H1 (cell line): Measurements from ENCODE around the gene SEMA3F. TPM values are rescaled to one million over a fixed set of nuclear protein-coding genes. Genes with fewer than 3 reads are reported as not detected.

ENCODE experiments used
- CTCF ChIA-PET: fragments of 300-600 bp; sonication (Branson Sonifier 250); formaldehyde crosslinking; loops from one replicate; lab custom pipeline; 2021; ENCODE audit not compliant: partially characterized antibody; lab: Charles Lee
- POLR2A ChIA-PET: fragments of 300-600 bp; sonication (Branson Sonifier 250); formaldehyde crosslinking; loops from one replicate; lab custom pipeline; 2021; ENCODE audit warnings: inconsistent platforms; ENCODE audit not compliant: partially characterized antibody; lab: Charles Lee
- DNase-seq, 2 experiments: peaks; one replicate each; pipeline versions ENCODE4 v3.0.0 to v3.0.0-alpha.2; 2010 to 2022; ENCODE audit warnings: low spot score in 2 of 2, low read depth in 1 of 2, mixed read lengths in 1 of 2
- FAIRE-seq: peaks from 2 replicates; lab custom pipeline; 2011; peaks lifted over from hg19 to GRCh38; lab: Jason Lieb, UNC
- H2AFZ ChIP-seq: 2 replicates; pipeline ENCODE4 v1.8.1; 2012; ENCODE audit warnings: low read length, inconsistent platforms
- H2AK5ac ChIP-seq: 2 replicates; pipeline ENCODE4 v1.6.1; 2013; ENCODE audit warnings: low read depth, low read length
- H2BK120ac ChIP-seq: replicated peaks from 2 replicates; pipeline ENCODE3; 2013; ENCODE audit warnings: low read depth, low read length, inconsistent platforms
- H2BK12ac ChIP-seq: 2 replicates; pipeline ENCODE4 v1.6.1; 2013; ENCODE audit warnings: low read depth, low read length
- H2BK15ac ChIP-seq: 2 replicates; pipeline ENCODE4 v1.6.1; 2013; ENCODE audit warnings: low read length
- H2BK20ac ChIP-seq: 2 replicates; pipeline ENCODE4 v1.6.1; 2013; ENCODE audit warnings: low read length
- H2BK5ac ChIP-seq: 2 replicates; pipeline ENCODE4 v1.6.1; 2013; ENCODE audit warnings: low read depth, low read length
- H3K14ac ChIP-seq: 2 replicates; pipeline ENCODE4 v1.6.1; 2013; ENCODE audit warnings: inconsistent platforms; ENCODE audit not compliant: insufficient read length
- H3K18ac ChIP-seq: 2 replicates; pipeline ENCODE4 v1.6.1; 2013; ENCODE audit warnings: low read length; ENCODE audit errors: extremely low read depth
- H3K23ac ChIP-seq: 2 replicates; pipeline ENCODE4 v1.6.1; 2013; ENCODE audit warnings: inconsistent platforms; ENCODE audit not compliant: insufficient read length
- H3K23me2 ChIP-seq: 2 replicates; pipeline ENCODE4 v1.6.1; 2013; ENCODE audit warnings: low read depth, low read length
- H3K27ac ChIP-seq: 2 replicates; pipeline ENCODE4 v1.6.1; 2011; ENCODE audit warnings: low read depth, low read length, inconsistent platforms
- H3K27me3 ChIP-seq, 4 experiments: replicated peaks in 1 of 4; 1 replicate in 1 of 4; 2 replicates in 3 of 4; pipeline versions ENCODE4 v1.6.1 to v1.8.1; 2011 to 2013; ENCODE audit warnings: low read length in 3 of 4, mild to moderate bottlenecking in 3 of 4, inconsistent platforms in 2 of 4, mixed read lengths in 2 of 4, moderate library complexity in 1 of 4; ENCODE audit not compliant: control insufficient read depth in 3 of 4, insufficient read depth in 3 of 4; ENCODE audit errors: extremely low read depth in 1 of 4
- H3K36me3 ChIP-seq, 4 experiments: 2 replicates each; pipeline versions ENCODE4 v1.6.1 to v1.8.1; 2011 to 2013; ENCODE audit warnings: mild to moderate bottlenecking in 4 of 4, low read length in 3 of 4, moderate library complexity in 2 of 4, control low read depth in 1 of 4, inconsistent platforms in 1 of 4; ENCODE audit not compliant: insufficient read depth in 4 of 4, control insufficient read depth in 2 of 4
- H3K4ac ChIP-seq: replicated peaks from 2 replicates; pipeline ENCODE3; 2013; ENCODE audit warnings: low read length, low read depth, mixed read lengths, inconsistent platforms; ENCODE audit not compliant: insufficient read length
- H3K4me1 ChIP-seq, 4 experiments: replicated peaks in 1 of 4; 1 replicate in 1 of 4; 2 replicates in 3 of 4; pipeline versions ENCODE4 v1.6.1 to v1.8.1; 2011 to 2013; ENCODE audit warnings: low read length in 3 of 4, inconsistent platforms in 2 of 4, mixed read lengths in 1 of 4; ENCODE audit not compliant: insufficient read depth in 4 of 4, control insufficient read depth in 3 of 4
- H3K4me2 ChIP-seq, 2 experiments: 2 replicates each; pipeline versions ENCODE4 v1.6.1 to v1.8.1; 2011 to 2013; ENCODE audit warnings: low read depth in 2 of 2, low read length in 2 of 2, control low read depth in 1 of 2, inconsistent platforms in 1 of 2, mild to moderate bottlenecking in 1 of 2; ENCODE audit not compliant: insufficient read depth in 1 of 2
- H3K4me3 ChIP-seq, 4 experiments: fragments of 200-600, 300-600 bp in 1 of 4; sonication (generic), shearing (Covaris generic), sonication (Bioruptor Twin) in 1 of 4; 2 replicates each; pipeline versions ENCODE4 v1.5.1 to v1.8.1; 2011 to 2016; ENCODE audit warnings: low read length in 4 of 4, low read depth in 3 of 4, control low read depth in 2 of 4, inconsistent platforms in 2 of 4, mild to moderate bottlenecking in 2 of 4, mixed read lengths in 1 of 4, moderate library complexity in 1 of 4; ENCODE audit not compliant: insufficient read depth in 2 of 4; ENCODE audit errors: extremely low read depth in 1 of 4
- H3K56ac ChIP-seq: replicated peaks from 2 replicates; pipeline ENCODE3; 2013; ENCODE audit warnings: low read depth, mild to moderate bottlenecking, mixed read lengths, low read length, inconsistent platforms; ENCODE audit not compliant: insufficient read length
- H3K79me1 ChIP-seq: 2 replicates; pipeline ENCODE4 v1.6.1; 2013; ENCODE audit warnings: low read depth, low read length, control low read depth
- H3K79me2 ChIP-seq, 2 experiments: 2 replicates each; pipeline versions ENCODE4 v1.6.1 to v1.8.1; 2012 to 2013; ENCODE audit warnings: low read length in 2 of 2, mild to moderate bottlenecking in 2 of 2, inconsistent platforms in 1 of 2; ENCODE audit not compliant: insufficient read depth in 2 of 2, control insufficient read depth in 1 of 2
- H3K9ac ChIP-seq, 4 experiments: replicated peaks in 1 of 4; 1 replicate in 1 of 4; 2 replicates in 3 of 4; pipeline versions ENCODE4 v1.6.1 to v1.8.1; 2011 to 2013; ENCODE audit warnings: low read depth in 3 of 4, low read length in 3 of 4, control low read depth in 2 of 4, mild to moderate bottlenecking in 2 of 4, moderate library complexity in 2 of 4, inconsistent platforms in 1 of 4; ENCODE audit errors: extremely low read depth in 1 of 4
- H3K9me3 ChIP-seq, 2 experiments: 2 replicates each; pipeline versions ENCODE4 v1.6.1 to v1.8.1; 2012 to 2013; ENCODE audit warnings: mild to moderate bottlenecking in 2 of 2, moderate library complexity in 2 of 2, control low read depth in 1 of 2, inconsistent platforms in 1 of 2, low read depth in 1 of 2, low read length in 1 of 2, mixed read lengths in 1 of 2; ENCODE audit not compliant: insufficient read depth in 2 of 2
- H4K20me1 ChIP-seq, 2 experiments: replicated peaks in 1 of 2; 2 replicates each; pipeline versions ENCODE3 to v1.8.1; 2011 to 2013; ENCODE audit warnings: inconsistent platforms in 2 of 2, low read length in 2 of 2, mild to moderate bottlenecking in 1 of 2; ENCODE audit not compliant: insufficient read depth in 2 of 2, control insufficient read depth in 1 of 2
- H4K5ac ChIP-seq: 2 replicates; pipeline ENCODE4 v1.6.1; 2013; ENCODE audit warnings: low read length, low read depth, mixed read lengths, inconsistent platforms; ENCODE audit not compliant: insufficient read length
- H4K8ac ChIP-seq: 2 replicates; pipeline ENCODE4 v1.8.0; 2013; ENCODE audit warnings: mild to moderate bottlenecking, moderate library complexity, low read length, inconsistent platforms; ENCODE audit not compliant: insufficient read depth; ENCODE audit errors: extremely low read depth
- H4K91ac ChIP-seq: replicated peaks from 2 replicates; pipeline ENCODE3; 2013; ENCODE audit warnings: low read length, mixed read lengths, inconsistent platforms; ENCODE audit not compliant: insufficient read length
- CBX8 ChIP-seq: fragments of 300-800, 300-1000 bp; sonication (generic); IDR thresholded peaks from 2 replicates; pipeline ENCODE4 v1.7.1; 2016; ENCODE audit warnings: low read depth, low read length, borderline replicate concordance
- CHD1 ChIP-seq: IDR thresholded peaks from 2 replicates; pipeline ENCODE4 v1.6.1; 2012; ENCODE audit warnings: low read depth, low read length, improper control_type of control experiment
- CTBP2 ChIP-seq: IDR thresholded peaks from 2 replicates; pipeline ENCODE4 v1.7.0; 2011; ENCODE audit warnings: borderline replicate concordance, mild to moderate bottlenecking, moderate library complexity, mixed read lengths, low read length; ENCODE audit not compliant: insufficient read depth, insufficient read length
- FOSL1 ChIP-seq: IDR thresholded peaks from 2 replicates; pipeline ENCODE4 v1.6.1; 2011; ENCODE audit warnings: mild to moderate bottlenecking, low read depth, low read length, moderate library complexity; ENCODE audit not compliant: insufficient read depth
- GABPA ChIP-seq: IDR thresholded peaks from 2 replicates; pipeline ENCODE4 v1.6.1; 2011; ENCODE audit warnings: mild to moderate bottlenecking, low read length, moderate library complexity, borderline replicate concordance; ENCODE audit not compliant: insufficient read depth
- MAX ChIP-seq: IDR thresholded peaks from 2 replicates; pipeline ENCODE4 v1.6.1; 2012; ENCODE audit warnings: inconsistent platforms
- POLR2AphosphoS5 ChIP-seq: IDR thresholded peaks from 2 replicates; pipeline ENCODE4 v1.6.1; 2011; ENCODE audit warnings: low read depth, low read length
- SIN3A ChIP-seq, 2 experiments: IDR thresholded peaks in 1 of 2; conservative IDR thresholded peaks in 1 of 2; 2 replicates each; pipeline ENCODE4 v1.6.1; 2011 to 2012; ENCODE audit warnings: low read length in 2 of 2, improper control_type of control experiment in 1 of 2, low read depth in 1 of 2, mild to moderate bottlenecking in 1 of 2
- SIX5 ChIP-seq: IDR thresholded peaks from 2 replicates; pipeline ENCODE4 v1.6.1; 2011; ENCODE audit warnings: mild to moderate bottlenecking, low read depth, low read length
- SP1 ChIP-seq: IDR thresholded peaks from 2 replicates; pipeline ENCODE4 v1.6.1; 2011; ENCODE audit warnings: low read depth, low read length
- TAF7 ChIP-seq: optimal IDR thresholded peaks from 2 replicates; pipeline ENCODE3; 2011; ENCODE audit warnings: low read depth, mild to moderate bottlenecking, inconsistent platforms, low read length, moderate library complexity, borderline replicate concordance
- ZNF274 ChIP-seq: IDR thresholded peaks from 2 replicates; pipeline ENCODE4 v1.7.0; 2012; ENCODE audit warnings: low read length, borderline replicate concordance; ENCODE audit errors: extremely low read depth
- WGBS, 2 experiments: shearing (Covaris generic) in 1 of 2; methylation state at CpG; one replicate each; pipeline versions ENCODE4 v1.1.6 to v1.1.7; 2013 to 2015; ENCODE audit warnings: low lambda C conversion rate in 2 of 2, mixed read lengths in 2 of 2, inconsistent platforms in 1 of 2, low coverage in 1 of 2, missing lambda C conversion rate in 1 of 2; ENCODE audit not compliant: insufficient replicate concordance in 2 of 2, insufficient coverage in 1 of 2, insufficient read length in 1 of 2; ENCODE audit errors: extremely low coverage in 1 of 2, missing lambda C conversion rate in 1 of 2; 5-methylcytosine and 5-hydroxymethylcytosine counted together
- polyA plus RNA-seq, 7 experiments: library from polyadenylated mRNA; depleted of rRNA in 3 of 7; stranded (reverse) in 5 of 7; unstranded in 2 of 7; fragments of >200 nt in 5 of 7; fragments of 200-250 nt in 2 of 7; gene quantifications; 1 replicate in 5 of 7; 2 replicates in 1 of 7; 4 replicates in 1 of 7; pipeline versions ENCODE4 v1.2.1 to v1.2.3, GENCODE V29; 2011 to 2013; ENCODE audit warnings: missing spikeins in 2 of 7, mixed read lengths in 2 of 7
- total RNA-seq: library from RNA; stranded (reverse); fragmentation: NEBNext Ultra II Directional; extraction: Animal tissue kit (Norgen Biotek cat#: 25700); gene quantifications from 2 replicates; pipeline ENCODE4 v1.2.1, GENCODE V29; 2021

SEMA3F gene
- total and polyA plus RNA-seq, 2 of the 8 experiments (the other 6 are each of a cell fraction or from before 2014, with no cell fraction given), result 20.3 to 37.0 TPM

DNA sequence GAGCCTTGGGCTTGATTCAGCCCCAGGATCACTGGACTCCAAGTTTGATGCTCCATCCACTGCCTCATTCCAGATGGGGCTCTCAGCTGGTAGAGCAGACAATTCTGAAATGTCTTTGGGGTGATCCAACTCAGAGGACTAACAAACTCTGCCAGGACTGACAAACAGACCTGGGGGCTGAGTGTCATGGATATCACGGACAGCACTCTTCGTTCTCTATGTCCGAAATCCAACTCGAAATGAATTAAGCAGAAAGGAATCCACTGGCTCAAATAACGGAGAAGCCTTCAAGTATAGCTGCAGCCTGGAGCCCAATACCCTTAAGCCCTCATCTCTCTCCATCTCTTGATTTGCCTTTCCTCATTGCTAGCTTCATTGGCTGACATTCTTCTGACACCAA lies 64.2 kb downstream of the SEMA3F start:
- H2BK120ac ChIP-seq, result no peak overlapping the region
- CTCF ChIA-PET, result interaction anchor here (0.6 to 48.1 kb wide), 6 partner anchors 8 to 196 kb away, joined by 3 to 2149 read pairs (median 320); partner anchors contain the start of genes GNAI2, GNAT1, LSMEM2 and SEMA3B

More for the DNA sequence above, 64.2 kb downstream of the SEMA3F start:
- Histone ChIP-seq H3K14ac (no peak overlapping the region), H2BK5ac (no peak overlapping the region), H2BK12ac (no peak overlapping the region), H3K56ac (no peak overlapping the region), H2BK15ac (no peak overlapping the region), H4K8ac (no peak overlapping the region), H3K23me2 (no peaks in the 10 kb centered on the region), H2AK5ac (no peak overlapping the region), H3K27ac (no peak overlapping the region), H3K79me2 (no peaks in the 10 kb centered on the region), H3K4me2 (no peak overlapping the region), H3K4ac (no peak overlapping the region), H3K18ac (no peak overlapping the region), H3K4me3 (no peak overlapping the region), H3K36me3 (no peaks in the 10 kb centered on the region), H2BK20ac (no peak overlapping the region), H4K20me1 (no peaks in the 10 kb centered on the region), H3K23ac (no peak overlapping the region), H3K9ac (no peak overlapping the region), H3K79me1 (no peaks in the 10 kb centered on the region), H3K27me3 (peaks cover 0 to 2% (median 0%) of the 10 kb centered on the region in 4 experiments; a peak in 1 of 7 replicates), H3K9me3 (no peaks in the 10 kb centered on the region), H4K5ac (no peak overlapping the region), H3K4me1 (peaks cover 0 to 3% (median 1%) of the 10 kb centered on the region in 4 experiments; a peak in 5 of 7 replicates), H4K91ac (no peak overlapping the region), H2AFZ (no peak overlapping the region)
- POLR2A ChIA-PET, result interaction anchor here (1.0 to 3.9 kb wide), 7 partner anchors 14 to 66 kb away, joined by 3 to 23 read pairs (median 3); partner anchors contain the start of genes GNAI2 and SLC38A3
- FAIRE-seq, result no peak
- DNase-seq, result no peak
- WGBS, 2 experiments, result 93% methylated on average over 5 of the region's 5 CpGs; no CpG with 5 or more reads in 1 of the 2 experiments
- no peak for TF ChIP-seq ZNF274
- no peak for TF ChIP-seq TAF7
- no peak for TF ChIP-seq SP1
- TF ChIP-seq SIX5, result no peak
- no peak for TF ChIP-seq CTBP2
- no peak for TF ChIP-seq GABPA
- TF ChIP-seq CBX8, result no peak
- no peak for TF ChIP-seq MAX
- no peak for TF ChIP-seq FOSL1
- no peak for TF ChIP-seq POLR2AphosphoS5
- TF ChIP-seq SIN3A (conservative IDR thresholded peaks at IDR 0.05 in 1 of 2, IDR thresholded peaks at IDR 0.05 in 1 of 2; ENCODE audit: low read depth in 1 of 2, low read length in 2 of 2), result no peak
- no peak for TF ChIP-seq CHD1
